Activated CD8-positive, alpha-beta memory T cell treated with anti-CD3 and anti-CD28 coated beads, Interleukin-2, amount 10 ng/mL, durations not matched to agents 7 days and 5 days (primary cell): Measurements from ENCODE around the gene MTF1. TPM values are rescaled to one million over a fixed set of nuclear protein-coding genes. Genes with fewer than 3 reads are reported as not detected.
"Not testable (repeated sequence)": the region's sequence is repeated elsewhere in the genome, so short reads cannot be mapped to it uniquely, and the experiment has no call there.

ENCODE experiments used
- ATAC-seq: fragments of 150-1000 bp; cut with Tn5 transposase; one replicate; pipeline ENCODE4 v1.10.0; 2021; ENCODE audit warnings: moderate library complexity
- CTCF ChIA-PET: fragments of 350-600 bp; sonication (Branson Sonifier 250); formaldehyde crosslinking; loops from one replicate; lab custom pipeline; 2021; ENCODE audit warnings: antibody characterized with exemption; lab: Charles Lee
- DNase-seq: peaks from one replicate; pipeline ENCODE4 v3.0.0-alpha.2; 2020
- H3K27ac Mint-ChIP-seq: one replicate; pipeline ENCODE4 v1.8.0; 2021; ENCODE audit warnings: mild to moderate bottlenecking, mixed read lengths
- H3K27me3 Mint-ChIP-seq: one replicate; pipeline ENCODE4 v1.8.0; 2021; ENCODE audit warnings: mixed read lengths
- H3K36me3 Mint-ChIP-seq: one replicate; pipeline ENCODE4 v1.8.0; 2021; ENCODE audit warnings: mild to moderate bottlenecking, mixed read lengths
- H3K4me1 Mint-ChIP-seq: one replicate; pipeline ENCODE4 v1.8.0; 2021; ENCODE audit warnings: mixed read lengths
- H3K4me3 Mint-ChIP-seq: one replicate; pipeline ENCODE4 v1.8.0; 2021; ENCODE audit warnings: mild to moderate bottlenecking, moderate library complexity, mixed read lengths
- H3K9me3 Mint-ChIP-seq: one replicate; pipeline ENCODE4 v1.8.0; 2022; ENCODE audit warnings: low read depth, mixed read lengths
- total RNA-seq, 2 experiments: library from RNA; stranded (reverse); gene quantifications; one replicate each; pipeline ENCODE4 v1.2.3, GENCODE V29; 2021

The MTF1 gene
- total RNA-seq = 10 to 100 TPM; 26.4 to 29.3 TPM

GRCh38 chr1:37859507-37860345 lies at the start of gene MTF1:
Gene MTF1 (minus strand): TSS chr1:37859592. CDS start chr1:37857658, 1,934 bp downstream.
- no peaks in the 10 kb centered on the region for H3K9me3 Mint-ChIP-seq
- DNase-seq (peak; percentile 98), ATAC-seq (peak; percentile 99)
- H3K36me3 Mint-ChIP-seq = peaks cover 22% of the 10 kb centered on the region
- peak within 1 kb of the TSS; percentile 97 for H3K27ac Mint-ChIP-seq
- H3K4me3 Mint-ChIP-seq = peak within 1 kb of the TSS; percentile 93
- no peaks in the 10 kb centered on the region for H3K27me3 Mint-ChIP-seq
- CTCF ChIA-PET = interaction anchor here (0.6 to 3.6 kb wide), 47 partner anchors 9 to 1167 kb away, joined by 3 to 39 read pairs (median 4); partner anchors contain the start of genes C1orf122, CDCA8, INPP5B and NDUFS5
- peaks cover 34% of the 10 kb centered on the region for H3K4me1 Mint-ChIP-seq

- peaks cover 24% of the 10 kb centered on the region for H3K36me3 Mint-ChIP-seq
- H3K4me3 Mint-ChIP-seq, H3K27me3 Mint-ChIP-seq, DNase-seq, H3K27ac Mint-ChIP-seq, ATAC-seq, H3K4me1 Mint-ChIP-seq: not testable (repeated sequence)
- CTCF ChIA-PET = interaction anchor here (0.7 kb wide), 1 partner anchor 1990 kb away, joined by 4 read pairs; no protein-coding TSS in a partner anchor
- peaks cover 13% of the 10 kb centered on the region for H3K9me3 Mint-ChIP-seq
Measured at GRCh38 chr1:37908531-37908930, 49.1 kb upstream of the MTF1 start.

GRCh38 chr1:37907416-37908125 lies 48.2 kb upstream of the MTF1 start:
- H3K27me3 Mint-ChIP-seq, ATAC-seq, H3K4me1 Mint-ChIP-seq, H3K27ac Mint-ChIP-seq, H3K4me3 Mint-ChIP-seq, DNase-seq: not testable (repeated sequence)
- CTCF ChIA-PET = interaction anchor here (0.7 kb wide), 1 partner anchor 1991 kb away, joined by 4 read pairs; no protein-coding TSS in a partner anchor
- Mint-ChIP-seq H3K36me3 (peaks cover 28% of the 10 kb centered on the region), H3K9me3 (peaks cover 13% of the 10 kb centered on the region)

DNA sequence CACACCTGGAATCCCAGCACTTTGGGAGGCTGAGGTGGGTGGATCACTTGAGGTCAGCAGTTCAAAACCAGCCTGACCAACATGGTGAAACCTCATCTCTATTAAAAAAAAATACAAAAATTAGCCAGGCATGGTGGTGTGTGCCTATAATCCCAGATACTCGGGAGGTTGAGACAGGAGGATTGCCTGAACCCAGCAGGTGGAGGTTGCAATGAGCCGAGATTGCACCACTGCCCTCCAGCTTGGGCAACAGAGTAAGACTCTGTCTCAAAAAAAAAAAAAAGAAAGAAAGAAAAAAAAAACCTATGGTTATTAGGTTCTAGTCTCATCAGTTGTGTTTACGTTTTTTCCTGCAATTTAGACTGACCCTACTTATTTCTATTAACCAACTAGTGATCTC lies 47.2 kb upstream of the MTF1 start:
- ATAC-seq, H3K27ac Mint-ChIP-seq, CTCF ChIA-PET, H3K4me1 Mint-ChIP-seq, DNase-seq, H3K4me3 Mint-ChIP-seq, H3K27me3 Mint-ChIP-seq: not testable (repeated sequence)
- H3K36me3 Mint-ChIP-seq = peaks cover 32% of the 10 kb centered on the region
- peaks cover 13% of the 10 kb centered on the region for H3K9me3 Mint-ChIP-seq

- Mint-ChIP-seq H3K9me3 (peaks cover 13% of the 10 kb centered on the region), H3K36me3 (peaks cover 35% of the 10 kb centered on the region), H3K27me3 (no peaks in the 10 kb centered on the region), H3K4me3 (no peak overlapping the region), H3K4me1 (peaks cover 13% of the 10 kb centered on the region), H3K27ac (no peak overlapping the region)
- CTCF ChIA-PET = no interaction called here
- no peak for DNase-seq
- ATAC-seq = no peak
Measured at GRCh38 chr1:37905727-37906126, 46.3 kb upstream of the MTF1 start.

DNA sequence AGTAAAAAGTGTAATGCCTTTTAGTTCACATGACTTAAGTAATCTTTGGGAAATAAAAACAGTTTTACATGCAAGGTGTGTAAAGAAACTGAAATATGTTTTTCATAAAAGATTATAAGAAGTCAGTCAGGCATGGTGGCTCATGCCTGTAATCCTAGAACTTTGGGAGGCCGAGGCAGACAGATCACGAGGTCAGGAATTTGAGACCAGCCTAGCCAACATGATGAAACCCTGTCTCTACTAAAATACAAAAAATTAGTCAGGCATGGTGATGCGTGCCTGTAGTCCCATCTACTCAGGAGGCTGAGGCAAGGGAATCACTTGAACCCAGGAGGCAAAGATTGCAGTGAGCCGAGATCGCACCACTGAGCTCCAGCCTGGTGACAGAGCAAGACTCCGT lies 44.5 kb upstream of the MTF1 start:
- Mint-ChIP-seq H3K36me3 (peaks cover 37% of the 10 kb centered on the region), H3K4me1 (peaks cover 13% of the 10 kb centered on the region), H3K9me3 (peaks cover 13% of the 10 kb centered on the region)
- H3K27ac Mint-ChIP-seq, CTCF ChIA-PET, ATAC-seq, DNase-seq, H3K27me3 Mint-ChIP-seq, H3K4me3 Mint-ChIP-seq: not testable (repeated sequence)

- DNase-seq (no peak), ATAC-seq (no peak)
- H3K27me3 Mint-ChIP-seq = no peaks in the 10 kb centered on the region
- peaks cover 13% of the 10 kb centered on the region for H3K4me1 Mint-ChIP-seq
- CTCF ChIA-PET = interaction anchor here (0.7 kb wide), 1 partner anchor 213 kb away, joined by 3 read pairs; no protein-coding TSS in a partner anchor
- no peak overlapping the region for H3K4me3 Mint-ChIP-seq
- peaks cover 10% of the 10 kb centered on the region for H3K9me3 Mint-ChIP-seq
- H3K27ac Mint-ChIP-seq = no peak overlapping the region
- H3K36me3 Mint-ChIP-seq = peaks cover 38% of the 10 kb centered on the region
Measured at GRCh38 chr1:37902983-37903382, 43.6 kb upstream of the MTF1 start.

DNA sequence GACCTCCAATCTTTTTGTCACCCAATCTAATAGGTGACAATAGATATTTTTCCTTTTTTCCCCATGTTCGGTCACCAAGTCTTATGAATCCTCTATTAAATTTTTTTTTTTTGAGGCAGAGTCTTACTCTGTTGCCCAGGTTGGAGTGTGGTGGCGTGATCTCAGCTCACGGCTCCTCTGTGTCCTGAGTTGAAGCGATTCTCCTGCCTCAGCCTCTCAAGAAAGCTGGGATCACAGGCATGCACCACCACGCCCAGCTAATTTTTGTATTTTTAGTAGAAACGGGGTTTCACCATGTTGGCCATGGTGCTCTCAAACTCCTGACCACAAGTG lies 42.5 kb upstream of the MTF1 start:
- CTCF ChIA-PET = interaction anchor here (1.6 kb wide), 1 partner anchor 13 kb away, joined by 3 read pairs; no protein-coding TSS in a partner anchor
- DNase-seq (no peak), ATAC-seq (no peak)
- peaks cover 4% of the 10 kb centered on the region for H3K9me3 Mint-ChIP-seq
- no peak overlapping the region for H3K4me3 Mint-ChIP-seq
- H3K27me3 Mint-ChIP-seq = no peaks in the 10 kb centered on the region
- H3K36me3 Mint-ChIP-seq = peaks cover 27% of the 10 kb centered on the region
- H3K4me1 Mint-ChIP-seq = peaks cover 13% of the 10 kb centered on the region
- peak overlapping the region; percentile 53 for H3K27ac Mint-ChIP-seq

GRCh38 chr1:37901191-37901892 lies 42.0 kb upstream of the MTF1 start:
- Mint-ChIP-seq H3K27me3 (no peaks in the 10 kb centered on the region), H3K9me3 (peaks cover 2% of the 10 kb centered on the region), H3K4me3 (no peak overlapping the region), H3K27ac (peak overlapping the region; percentile 53), H3K4me1 (peaks cover 13% of the 10 kb centered on the region), H3K36me3 (peaks cover 25% of the 10 kb centered on the region)
- DNase-seq (no peak), ATAC-seq (no peak)
- CTCF ChIA-PET = interaction anchor here (1.6 kb wide), 1 partner anchor 13 kb away, joined by 3 read pairs; no protein-coding TSS in a partner anchor

GRCh38 chr1:37897563-37897962 lies 38.2 kb upstream of the MTF1 start:
- DNase-seq, H3K9me3 Mint-ChIP-seq, ATAC-seq, CTCF ChIA-PET, H3K4me3 Mint-ChIP-seq, H3K27me3 Mint-ChIP-seq, H3K27ac Mint-ChIP-seq: not testable (repeated sequence)
- peaks cover 10% of the 10 kb centered on the region for H3K4me1 Mint-ChIP-seq
- peaks cover 22% of the 10 kb centered on the region for H3K36me3 Mint-ChIP-seq

DNA sequence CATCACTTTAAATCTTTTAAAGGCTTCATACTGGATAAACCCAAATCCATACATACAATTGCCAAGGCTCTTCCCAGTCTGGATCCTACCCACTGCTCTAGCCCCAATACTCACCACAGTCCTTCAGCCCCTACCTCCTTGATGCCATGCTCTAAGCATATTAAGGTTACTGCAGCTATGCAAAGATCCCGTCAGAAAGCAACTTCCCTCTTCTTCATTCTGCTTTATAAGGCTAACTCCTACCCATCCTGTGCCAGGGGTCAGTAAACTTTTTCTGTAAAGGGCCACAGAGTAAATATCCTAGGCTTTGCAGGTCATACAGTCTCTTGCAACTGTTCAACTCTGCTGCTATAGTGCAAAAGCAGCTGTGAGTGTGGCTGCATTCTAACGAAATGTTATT lies 34.3 kb upstream of the MTF1 start:
- Mint-ChIP-seq H3K27me3 (no peaks in the 10 kb centered on the region), H3K27ac (no peak overlapping the region), H3K9me3 (no peaks in the 10 kb centered on the region), H3K4me3 (no peak overlapping the region), H3K36me3 (peaks cover 19% of the 10 kb centered on the region), H3K4me1 (peaks cover 2% of the 10 kb centered on the region)
- CTCF ChIA-PET = interaction anchor here (1.4 kb wide), 1 partner anchor 29 kb away, joined by 3 read pairs; no protein-coding TSS in a partner anchor
- ATAC-seq (no peak), DNase-seq (no peak)

DNA sequence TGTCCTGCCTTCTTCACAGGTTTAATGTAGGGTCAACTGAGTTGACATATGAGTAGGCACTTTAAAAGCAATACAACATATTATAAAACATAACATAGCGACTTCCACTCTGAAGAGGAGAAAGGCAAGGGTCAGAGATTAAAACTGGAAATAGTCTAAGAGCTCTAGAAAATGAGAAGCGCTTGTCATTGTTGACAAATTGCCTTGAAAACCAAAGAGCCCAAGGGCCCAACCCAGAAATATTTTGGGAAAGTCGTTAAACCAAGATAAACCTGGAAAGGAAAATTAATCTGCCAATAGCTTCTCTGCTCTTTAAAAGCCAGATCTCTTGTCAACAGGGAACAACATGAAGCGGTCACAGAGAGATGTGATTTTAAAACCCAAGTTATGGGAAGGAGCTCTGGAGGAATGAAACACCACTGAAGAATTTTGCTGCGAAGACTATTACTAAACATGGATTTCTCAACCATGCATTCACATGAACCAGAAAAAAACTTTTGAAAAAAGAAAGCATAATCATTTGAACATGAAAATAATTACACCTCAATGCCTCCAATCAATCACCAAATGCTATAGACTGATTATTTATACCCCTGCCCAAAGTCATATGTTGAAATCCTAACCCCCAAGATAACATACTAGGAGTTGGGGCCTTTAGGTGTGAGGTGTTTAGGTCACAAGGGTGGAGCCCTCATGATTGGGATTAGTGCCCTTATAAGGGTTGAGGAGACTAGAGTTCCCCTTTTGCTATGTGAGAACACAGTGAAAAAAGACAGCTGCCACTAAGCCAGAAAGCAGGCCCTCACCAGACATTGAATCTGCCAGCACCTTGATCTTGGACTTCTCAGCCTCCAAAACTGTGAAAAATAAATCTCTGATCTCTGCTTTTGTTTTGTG lies 33.0 kb upstream of the MTF1 start:
- Mint-ChIP-seq H3K27ac (no peak overlapping the region), H3K4me1 (peaks cover 2% of the 10 kb centered on the region), H3K9me3 (no peaks in the 10 kb centered on the region), H3K36me3 (peaks cover 23% of the 10 kb centered on the region), H3K4me3 (no peak overlapping the region), H3K27me3 (no peaks in the 10 kb centered on the region)
- CTCF ChIA-PET = interaction anchor here (0.7 to 1.4 kb wide), 4 partner anchors 31 to 106 kb away, joined by 3 to 5 read pairs (median 3); no protein-coding TSS in a partner anchor
- ATAC-seq (no peak), DNase-seq (no peak)
